Neuron (in vitro differentiated cells): ENCODE results near the gene ZFP3.
"Not testable (repeated sequence)": the region's sequence is repeated elsewhere in the genome, so short reads cannot be mapped to it uniquely, and the experiment has no call there.

Experiments used
- H2AFZ ChIP-seq: one replicate; pipeline ENCODE4 v1.6.1; 2013; ENCODE audit warnings: low read depth, mild to moderate bottlenecking, inconsistent platforms, low read length, moderate library complexity
- H3K27me3 ChIP-seq: one replicate; pipeline ENCODE4 v1.6.1; 2013; ENCODE audit warnings: low read length; ENCODE audit not compliant: insufficient read depth
- H3K36me3 ChIP-seq: one replicate; pipeline ENCODE4 v1.6.1; 2013; ENCODE audit warnings: low read length; ENCODE audit not compliant: insufficient read depth
- H3K4me1 ChIP-seq: one replicate; pipeline ENCODE4 v1.6.1; 2013; ENCODE audit warnings: low read length; ENCODE audit not compliant: insufficient read depth
- H3K4me3 ChIP-seq: 2 replicates; pipeline ENCODE4 v1.5.1; 2013; ENCODE audit warnings: mild to moderate bottlenecking, low read length, moderate library complexity
- H3K9me3 ChIP-seq: one replicate; pipeline ENCODE4 v1.6.1; 2013; ENCODE audit warnings: low read length

The ZFP3 gene

DNA sequence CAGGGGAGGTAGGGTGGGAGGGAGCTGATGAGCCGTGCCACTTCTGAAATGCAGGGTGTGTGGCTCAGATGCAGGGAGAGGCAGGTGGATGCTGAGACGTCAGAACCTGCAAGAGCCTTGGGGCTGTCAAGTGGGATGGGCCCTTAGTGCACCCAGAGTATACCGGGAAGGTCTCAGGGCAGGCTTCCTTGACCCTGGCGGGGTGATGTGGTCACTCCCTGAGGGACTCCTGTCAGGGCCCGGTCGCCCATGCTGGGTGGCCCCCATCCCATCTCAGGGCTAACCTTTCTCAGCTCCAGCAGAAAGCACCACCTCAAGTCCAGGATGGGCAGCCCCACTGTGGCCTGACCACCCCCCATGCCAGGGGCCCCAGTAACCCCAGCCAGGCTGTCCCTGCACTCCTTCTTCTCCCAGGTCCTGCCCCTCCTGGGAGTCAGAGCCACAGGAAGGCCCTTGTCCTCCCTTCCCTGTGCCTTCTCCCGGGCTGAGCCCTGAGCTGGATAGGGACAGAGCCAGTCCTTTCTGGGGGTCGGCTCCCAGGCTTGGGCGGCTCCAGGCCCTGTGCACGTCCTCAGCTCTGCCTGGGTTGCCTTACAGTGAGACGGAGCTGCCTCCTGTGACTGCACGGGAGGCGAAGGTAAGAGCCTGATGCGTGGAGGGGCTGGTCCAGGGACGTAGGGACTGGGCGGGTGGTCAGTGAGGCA, 53.7 kb downstream of the ZFP3 start:
- not testable (repeated sequence) for H2AFZ ChIP-seq

DNA sequence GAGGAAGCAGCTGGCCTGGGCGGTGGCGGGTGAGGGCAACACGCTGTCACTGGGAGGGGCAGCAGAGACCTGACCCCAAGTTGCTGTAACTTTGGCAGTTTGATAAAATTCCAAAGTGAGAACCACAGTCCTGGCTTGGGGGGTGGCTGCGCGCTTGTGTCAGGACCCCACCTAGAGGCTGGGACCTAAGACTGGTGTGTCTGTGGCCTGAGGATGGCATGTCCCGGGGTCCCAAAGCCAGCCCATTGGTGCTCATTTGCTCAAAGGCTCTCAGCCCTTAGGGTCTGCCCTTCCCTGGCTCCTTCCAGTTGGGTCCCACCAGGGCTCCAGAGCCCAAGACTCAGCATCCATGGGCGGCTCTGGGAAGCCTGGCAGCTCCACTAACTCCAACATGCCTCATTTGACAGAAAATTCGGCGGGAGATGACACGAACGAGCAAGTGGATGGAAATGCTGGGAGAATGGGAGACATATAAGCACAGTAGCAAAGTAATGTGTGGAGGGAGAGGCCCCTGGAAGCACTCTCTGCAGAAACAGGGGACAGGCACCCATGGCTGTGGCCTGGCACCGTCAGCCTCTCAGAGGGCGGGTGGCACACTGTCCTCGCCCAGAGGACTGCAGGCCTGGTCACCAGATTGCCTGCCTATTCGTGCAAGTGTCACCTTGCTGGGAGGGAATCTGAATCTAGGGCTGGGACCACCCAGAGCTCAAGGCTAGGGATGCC, 54.4 kb downstream of the ZFP3 start:
- not testable (repeated sequence) for H2AFZ ChIP-seq, H3K27me3 ChIP-seq, H3K4me1 ChIP-seq, H3K36me3 ChIP-seq, H3K9me3 ChIP-seq, H3K4me3 ChIP-seq

More for the DNA sequence above, 53.7 kb downstream of the ZFP3 start:
- not testable (repeated sequence) for H3K9me3 ChIP-seq, H3K4me1 ChIP-seq, H3K36me3 ChIP-seq, H3K27me3 ChIP-seq, H3K4me3 ChIP-seq

GRCh38 chr17:5133311-5133710, 55.0 kb downstream of the ZFP3 start:
- Histone ChIP-seq H3K36me3 (no peaks in the 10 kb centered on the region), H3K27me3 (no peaks in the 10 kb centered on the region), H3K4me1 (no peaks in the 10 kb centered on the region), H3K9me3 (no peaks in the 10 kb centered on the region), H2AFZ (no peak overlapping the region), H3K4me3 (no peak overlapping the region)

DNA sequence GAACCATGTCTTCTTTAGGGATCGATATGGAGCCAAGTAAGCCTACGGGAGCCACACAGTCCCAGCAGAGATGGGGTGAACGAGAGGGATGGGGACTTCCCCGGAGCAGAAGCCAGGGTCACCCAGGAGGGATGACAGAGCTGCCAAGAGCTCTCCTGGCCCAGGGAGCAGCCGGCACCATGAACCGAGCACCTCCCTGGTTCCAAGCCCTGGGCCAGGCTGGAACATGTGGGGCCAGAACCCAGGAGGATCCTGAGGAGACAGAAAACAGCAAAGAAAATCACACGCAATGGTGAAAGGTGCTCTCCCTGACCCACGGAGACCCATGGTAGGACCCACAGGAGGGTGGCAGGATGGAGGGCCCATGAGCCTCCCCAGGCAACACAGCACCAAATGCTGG, 55.7 kb downstream of the ZFP3 start:
- not testable (repeated sequence) for H3K4me1 ChIP-seq, H3K9me3 ChIP-seq, H3K27me3 ChIP-seq, H3K4me3 ChIP-seq, H3K36me3 ChIP-seq, H2AFZ ChIP-seq

- not testable (repeated sequence) for H2AFZ ChIP-seq, H3K9me3 ChIP-seq, H3K27me3 ChIP-seq, H3K36me3 ChIP-seq, H3K4me3 ChIP-seq, H3K4me1 ChIP-seq
These were observed 56.3 kb downstream of the ZFP3 start for GRCh38 chr17:5134571-5134970.

GRCh38 chr17:5135131-5135712, 57.0 kb downstream of the ZFP3 start:
- not testable (repeated sequence) for H2AFZ ChIP-seq

GRCh38 chr17:5135726-5136579, 57.7 kb downstream of the ZFP3 start:
- Histone ChIP-seq H3K4me3 (no peak overlapping the region), H3K27me3 (no peaks in the 10 kb centered on the region), H3K9me3 (no peaks in the 10 kb centered on the region), H3K4me1 (no peaks in the 10 kb centered on the region), H2AFZ (no peak overlapping the region), H3K36me3 (no peaks in the 10 kb centered on the region)

More at GRCh38 chr17:5135131-5135712, 57.0 kb downstream of the ZFP3 start:
- H3K36me3 ChIP-seq, H3K9me3 ChIP-seq, H3K4me3 ChIP-seq, H3K27me3 ChIP-seq, H3K4me1 ChIP-seq: not testable (repeated sequence)

DNA sequence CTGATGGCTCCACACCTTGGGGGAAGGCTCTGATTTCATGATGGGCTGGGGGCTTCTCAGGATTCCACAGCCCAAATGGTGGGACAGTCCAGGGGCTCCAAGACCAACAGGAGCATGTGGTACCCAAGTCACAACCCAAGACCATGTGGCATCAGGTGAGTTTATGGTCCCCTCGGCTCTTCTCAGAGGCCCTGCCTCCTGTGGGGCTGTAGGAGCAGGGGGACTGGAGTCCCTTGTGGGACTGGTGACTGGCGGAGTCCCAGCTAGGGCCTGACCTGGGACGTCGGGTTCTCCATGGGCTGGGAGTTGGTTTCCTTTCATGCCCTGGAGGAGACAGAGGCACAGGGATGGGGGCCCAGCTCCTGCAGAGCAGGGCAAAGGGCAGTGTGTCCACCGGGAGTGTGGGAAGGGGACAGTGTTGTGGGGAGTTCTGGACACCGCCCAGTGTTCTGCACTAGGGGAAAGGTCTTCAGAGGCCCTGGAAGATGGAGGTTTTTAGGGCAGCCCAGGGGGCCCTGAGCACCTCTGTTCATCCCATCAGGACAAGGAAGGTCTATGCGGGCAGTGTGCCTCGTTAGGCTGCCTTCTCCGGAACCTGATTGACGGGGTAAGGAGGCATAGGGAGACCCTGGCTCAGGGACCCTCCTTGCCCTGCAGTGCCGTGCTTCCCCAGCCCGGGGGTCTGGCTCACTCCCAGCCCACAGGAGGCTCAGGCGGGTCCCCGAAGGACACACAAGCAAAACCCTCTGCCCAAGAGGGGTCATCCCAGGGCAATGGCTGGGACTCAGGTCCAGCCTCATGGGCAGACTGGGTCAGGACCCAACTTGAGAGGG, 58.5 kb downstream of the ZFP3 start:
- not testable (repeated sequence) for H3K4me3 ChIP-seq, H3K4me1 ChIP-seq, H2AFZ ChIP-seq, H3K27me3 ChIP-seq, H3K36me3 ChIP-seq, H3K9me3 ChIP-seq

- H3K9me3 ChIP-seq, H3K4me3 ChIP-seq, H3K4me1 ChIP-seq, H3K27me3 ChIP-seq, H2AFZ ChIP-seq, H3K36me3 ChIP-seq: not testable (repeated sequence)
These were observed 59.4 kb downstream of the ZFP3 start for GRCh38 chr17:5137511-5138197.

GRCh38 chr17:5138198-5138544, 59.9 kb downstream of the ZFP3 start:
- not testable (repeated sequence) for H3K36me3 ChIP-seq, H3K4me3 ChIP-seq, H2AFZ ChIP-seq, H3K27me3 ChIP-seq, H3K4me1 ChIP-seq, H3K9me3 ChIP-seq

- H3K36me3 ChIP-seq, result no peaks in the 10 kb centered on the region
- H3K27me3 ChIP-seq, result no peaks in the 10 kb centered on the region
- no peaks in the 10 kb centered on the region for H3K9me3 ChIP-seq
- H3K4me1 ChIP-seq, result no peaks in the 10 kb centered on the region
- H3K4me3 ChIP-seq, result no peak overlapping the region
- H2AFZ ChIP-seq, result no peak overlapping the region
These were observed 60.6 kb downstream of the ZFP3 start for GRCh38 chr17:5138616-5139457.

DNA sequence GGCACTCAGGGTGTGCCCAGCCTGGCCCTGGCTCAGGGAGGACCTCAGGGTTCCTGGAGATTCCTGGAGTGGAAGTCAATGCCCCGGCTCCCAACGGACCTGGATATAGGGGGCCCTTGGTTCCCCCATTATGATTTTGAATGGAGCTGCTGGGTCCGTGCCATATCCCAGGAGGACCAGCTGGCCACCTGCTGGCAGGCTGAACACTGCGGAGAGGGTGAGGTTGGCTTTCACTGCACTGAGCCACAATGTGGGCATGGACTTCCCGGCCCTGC, 61.1 kb downstream of the ZFP3 start:
- Histone ChIP-seq H2AFZ (no peak overlapping the region), H3K27me3 (no peaks in the 10 kb centered on the region), H3K4me3 (no peak overlapping the region), H3K36me3 (no peaks in the 10 kb centered on the region), H3K9me3 (no peaks in the 10 kb centered on the region), H3K4me1 (no peaks in the 10 kb centered on the region)
